SH-SY5Y (cell line): ENCODE measurements around the gene LY6G6D.

Source experiments
- GATA2 ChIP-seq: IDR thresholded peaks from 2 replicates; pipeline ENCODE4 v1.6.1; 2011; ENCODE audit warnings: mild to moderate bottlenecking, low read depth, low read length
- GATA3 ChIP-seq: IDR thresholded peaks from 2 replicates; pipeline ENCODE4 v1.6.1; 2011; ENCODE audit warnings: low read depth, mild to moderate bottlenecking, low read length, moderate library complexity

DNA sequence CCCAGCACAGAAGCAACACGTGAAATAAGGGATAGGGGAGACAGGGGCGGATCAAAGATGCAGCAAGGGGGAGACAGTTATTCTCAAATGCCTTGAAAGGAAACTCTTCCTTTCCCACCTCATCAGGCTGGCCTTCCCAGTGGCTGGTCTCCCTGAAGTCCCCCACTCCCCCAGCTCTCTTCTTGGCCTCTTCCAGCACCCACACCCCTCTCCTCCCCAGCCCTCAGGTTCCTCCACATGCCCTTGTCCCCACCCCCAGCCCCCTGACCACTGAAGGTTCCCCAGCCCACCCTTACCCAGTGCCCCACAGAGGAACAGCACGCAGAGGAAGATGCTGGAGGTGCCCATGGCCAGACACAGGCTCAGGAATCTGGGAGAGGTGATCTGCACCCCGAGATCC is 1.7 kb upstream of the LY6G6D start:
- TF ChIP-seq GATA3 = no peak
- TF ChIP-seq GATA2 = no peak
